Muscle of leg (tissue), 11 donors: ENCODE data around the gene CRCP. TPM values are rescaled to one million over a fixed set of nuclear protein-coding genes. Genes with fewer than 3 reads are reported as not detected.
A peak's percentile ranks its signal among the peaks of the same experiment; 100 is the strongest.

Experiments used
- DNase-seq: peaks from one replicate; pipeline ENCODE4 v3.0.0; 2013
- H3K27ac ChIP-seq: one replicate; pipeline ENCODE4 v1.5.1; 2013; ENCODE audit warnings: mild to moderate bottlenecking, low read length, control low read depth
- H3K27me3 ChIP-seq: one replicate; pipeline ENCODE4 v1.6.1; 2013; ENCODE audit warnings: low read length; ENCODE audit not compliant: control insufficient read depth, insufficient read depth
- H3K36me3 ChIP-seq: one replicate; pipeline ENCODE4 v1.6.1; 2013; ENCODE audit warnings: low read length; ENCODE audit not compliant: control insufficient read depth, insufficient read depth
- H3K4me1 ChIP-seq: one replicate; pipeline ENCODE4 v1.6.1; 2013; ENCODE audit warnings: low read length; ENCODE audit not compliant: control insufficient read depth, insufficient read depth
- H3K4me3 ChIP-seq: one replicate; pipeline ENCODE4 v1.5.1; 2013; ENCODE audit warnings: low read length, control low read depth
- H3K9me3 ChIP-seq: replicated peaks from 2 replicates; pipeline ENCODE4 v1.6.1; 2013; ENCODE audit warnings: low read depth, low read length; ENCODE audit not compliant: control insufficient read depth
- WGBS: methylation state at CpG from one replicate; pipeline ENCODE4 v1.1.5; 2013; ENCODE audit warnings: missing lambda C conversion rate; ENCODE audit not compliant: insufficient coverage; 5-methylcytosine and 5-hydroxymethylcytosine counted together
- polyA plus RNA-seq, 8 donors: library from polyadenylated mRNA; unstranded; fragments of 120-200 nt; gene quantifications; one replicate each; pipeline versions ENCODE4 v1.2.1 to v1.2.3, GENCODE V29; 2013; ENCODE audit warnings: inconsistent platforms in 1 of 8, low replicate concordance in 1 of 8; ENCODE audit not compliant: insufficient read length in 8 of 8, insufficient read depth in 1 of 8
- total RNA-seq: library from RNA; stranded (reverse); fragments of 120-200 nt; gene quantifications from one replicate; pipeline ENCODE4 v1.2.4, GENCODE V29; 2013

Gene CRCP
- total and polyA plus RNA-seq, 9 donors: 19.1 to 25.2 (median 21.7) TPM

DNA sequence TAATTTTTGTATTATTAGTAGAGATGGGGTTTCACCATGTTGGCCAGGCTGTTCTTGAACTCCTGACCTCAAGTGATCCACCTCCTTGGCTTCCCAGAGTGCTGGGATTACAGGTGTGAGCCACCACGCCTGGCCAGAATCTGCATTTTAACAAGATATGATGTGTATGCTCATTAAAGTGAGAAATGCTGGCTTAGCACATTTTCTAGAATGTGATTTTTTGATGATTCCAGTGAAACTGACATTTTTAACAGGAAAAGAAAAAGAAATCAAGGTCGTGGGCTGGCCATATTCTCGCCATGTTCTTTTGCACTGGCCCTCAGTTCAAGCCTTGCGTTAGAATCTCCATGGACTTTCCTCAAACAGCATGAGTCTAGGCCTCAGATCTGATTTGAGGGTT is 72.3 kb downstream of the CRCP start:
- DNase-seq: no peak
- Histone ChIP-seq H3K9me3 (no peaks in the 10 kb centered on the region), H3K27me3 (peaks cover 3% of the 10 kb centered on the region), H3K4me3 (no peak overlapping the region), H3K27ac (no peak overlapping the region), H3K4me1 (peaks cover 3% of the 10 kb centered on the region), H3K36me3 (no peaks in the 10 kb centered on the region)
- WGBS: 80% methylated on average over 1 of the region's 4 CpGs

DNA sequence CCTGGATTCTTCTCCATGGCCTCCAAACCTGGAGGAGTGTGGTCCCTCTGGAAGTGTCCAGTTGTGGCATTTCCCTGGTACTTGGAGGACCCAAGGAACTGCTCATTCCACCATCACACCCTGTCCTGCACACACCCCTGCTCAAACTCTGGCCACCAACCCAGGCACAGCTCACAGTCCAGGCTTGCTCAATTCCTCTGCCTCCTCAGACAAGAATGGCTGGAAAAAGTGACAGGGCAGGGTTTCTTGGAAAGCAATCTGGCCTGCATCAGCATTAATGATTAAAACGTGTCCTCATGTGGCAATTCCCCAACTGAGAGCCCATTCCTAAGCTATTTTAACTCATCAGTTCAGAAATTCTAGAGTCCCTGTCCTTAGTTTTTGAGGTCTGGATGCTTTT is 73.3 kb downstream of the CRCP start:
- Histone ChIP-seq H3K27ac (peak overlapping the region; percentile 52), H3K9me3 (no peaks in the 10 kb centered on the region), H3K4me3 (no peak overlapping the region), H3K27me3 (peaks cover 3% of the 10 kb centered on the region), H3K4me1 (peaks cover 3% of the 10 kb centered on the region), H3K36me3 (no peaks in the 10 kb centered on the region)
- 14% methylated on average over 1 of the region's 1 CpG for whole genome bisulfite sequencing
- DNase-seq: peak; percentile 95

DNA sequence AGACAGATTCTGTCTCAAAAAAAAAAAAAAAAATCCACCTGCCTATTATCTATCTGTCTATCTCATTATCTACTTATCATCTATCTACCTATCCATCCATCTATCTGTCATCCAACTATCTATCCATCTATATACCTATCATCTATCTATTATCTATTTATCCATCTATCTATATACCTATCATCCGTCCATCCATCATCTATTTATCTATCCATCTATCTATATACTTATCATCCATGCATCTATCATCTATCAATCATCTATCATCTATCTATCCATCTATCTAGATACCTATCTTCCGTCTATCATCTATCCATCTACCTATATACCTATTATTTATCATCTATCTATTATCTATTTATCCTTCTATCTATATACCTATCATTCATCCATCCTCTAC is 74.0 kb downstream of the CRCP start:
- WGBS: no CpG with 5 or more reads among the region's 2 CpGs
- Histone ChIP-seq H3K4me1 (peaks cover 3% of the 10 kb centered on the region), H3K27ac (no peak overlapping the region), H3K4me3 (no peak overlapping the region), H3K9me3 (no peaks in the 10 kb centered on the region), H3K27me3 (peaks cover 3% of the 10 kb centered on the region), H3K36me3 (no peaks in the 10 kb centered on the region)
- no peak for DNase-seq

DNA sequence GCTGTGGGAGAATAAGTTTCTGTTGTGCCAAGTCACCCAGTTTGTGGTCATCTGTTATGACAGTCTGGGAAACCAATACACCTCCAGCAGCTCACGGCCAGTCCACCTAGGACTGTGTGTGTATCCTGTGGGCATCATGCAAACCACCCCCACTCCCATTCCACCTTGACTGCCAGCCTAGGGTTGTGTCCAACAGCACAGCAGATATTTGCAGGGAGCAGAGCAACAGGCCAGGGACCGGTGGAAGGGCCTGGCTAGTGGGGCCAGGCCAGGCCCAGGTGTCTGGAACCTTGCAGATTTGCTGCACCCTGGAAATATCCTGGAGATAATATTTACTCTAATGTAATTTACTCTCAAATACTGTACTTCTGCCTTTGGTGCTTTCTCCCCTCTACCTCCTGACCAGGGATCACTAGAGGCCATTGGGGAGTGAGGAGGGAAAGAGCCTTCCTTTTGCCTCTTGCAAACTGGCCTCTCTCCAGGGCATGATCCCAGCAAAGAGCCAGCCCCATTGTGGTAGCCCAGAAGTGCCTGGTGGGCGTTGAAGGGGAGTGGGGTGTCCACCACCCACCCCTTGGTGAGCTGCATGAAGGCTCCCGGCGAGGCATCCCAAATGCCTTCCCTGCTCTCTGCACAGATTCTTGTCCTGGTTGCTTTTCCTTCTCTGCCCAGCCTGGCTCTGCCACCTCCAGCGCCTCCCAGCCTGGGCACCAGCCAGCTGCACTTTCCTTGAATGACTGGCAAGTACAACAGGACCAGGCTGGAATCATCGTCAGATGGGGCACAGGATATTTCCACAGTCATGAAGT is 75.3 kb downstream of the CRCP start:
- no peaks in the 10 kb centered on the region for H3K36me3 ChIP-seq
- no peaks in the 10 kb centered on the region for H3K9me3 ChIP-seq
- H3K4me3 ChIP-seq: no peak overlapping the region
- peaks cover 3% of the 10 kb centered on the region for H3K27me3 ChIP-seq
- 73% methylated on average over 5 of the region's 7 CpGs for WGBS
- no peak overlapping the region for H3K27ac ChIP-seq
- peaks cover 3% of the 10 kb centered on the region for H3K4me1 ChIP-seq
- DNase-seq: no peak

DNA sequence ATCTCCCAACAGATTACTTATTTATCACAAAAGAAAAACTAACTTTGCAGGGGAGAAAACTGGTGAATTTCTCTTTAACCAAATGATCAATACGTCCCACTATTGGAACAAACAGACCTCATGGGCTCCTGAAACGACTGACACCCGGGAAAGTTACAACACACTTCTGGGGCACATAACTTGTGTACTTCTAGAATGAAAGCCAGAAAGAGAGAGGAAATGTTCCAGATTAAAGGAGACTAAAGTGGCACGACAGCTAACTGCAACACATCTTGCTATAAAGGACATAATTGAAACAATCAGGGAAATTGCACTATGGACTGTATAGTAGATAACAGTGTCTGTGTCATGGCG is 75.8 kb downstream of the CRCP start:
- Histone ChIP-seq H3K4me3 (no peak overlapping the region), H3K27me3 (peaks cover 3% of the 10 kb centered on the region), H3K36me3 (no peaks in the 10 kb centered on the region), H3K9me3 (no peaks in the 10 kb centered on the region), H3K4me1 (peaks cover 3% of the 10 kb centered on the region), H3K27ac (no peak overlapping the region)
- WGBS: no CpG with 5 or more reads among the region's 5 CpGs
- DNase-seq: no peak

DNA sequence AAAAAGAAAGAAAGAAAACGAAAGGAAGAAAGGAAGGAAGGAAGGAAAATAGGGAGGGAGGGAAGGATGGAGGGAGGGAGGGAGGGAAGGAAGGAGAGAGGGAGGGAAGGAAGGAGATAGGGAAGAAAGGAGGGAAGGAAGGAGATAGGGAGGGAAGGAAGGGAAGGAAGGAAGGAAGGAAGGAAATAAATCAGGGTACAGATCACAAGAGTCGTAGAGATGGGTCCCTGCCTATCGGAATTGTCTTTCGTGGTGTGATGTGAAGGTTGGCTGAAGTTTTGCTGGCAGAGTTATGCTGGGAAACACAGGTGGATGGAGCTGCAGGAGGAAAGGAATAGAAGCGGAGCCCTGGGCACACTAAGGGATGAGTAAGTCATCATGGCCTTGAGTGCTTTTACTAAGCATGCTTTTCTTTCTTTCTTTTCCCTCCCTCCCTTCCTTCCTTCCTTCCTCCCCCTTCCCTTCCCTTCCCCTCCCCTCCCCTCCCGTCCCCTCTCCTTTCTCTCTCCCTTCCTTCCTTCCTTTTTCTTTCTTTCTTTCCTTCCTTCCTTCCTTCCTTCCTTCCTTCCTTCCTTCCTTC is 78.6 kb downstream of the CRCP start:
- 53% methylated on average over 5 of the region's 6 CpGs for WGBS
- Histone ChIP-seq H3K27ac (no peak overlapping the region), H3K4me1 (no peaks in the 10 kb centered on the region), H3K36me3 (no peaks in the 10 kb centered on the region), H3K4me3 (no peak overlapping the region), H3K9me3 (no peaks in the 10 kb centered on the region), H3K27me3 (peaks cover 3% of the 10 kb centered on the region)
- no peak for DNase-seq

DNA sequence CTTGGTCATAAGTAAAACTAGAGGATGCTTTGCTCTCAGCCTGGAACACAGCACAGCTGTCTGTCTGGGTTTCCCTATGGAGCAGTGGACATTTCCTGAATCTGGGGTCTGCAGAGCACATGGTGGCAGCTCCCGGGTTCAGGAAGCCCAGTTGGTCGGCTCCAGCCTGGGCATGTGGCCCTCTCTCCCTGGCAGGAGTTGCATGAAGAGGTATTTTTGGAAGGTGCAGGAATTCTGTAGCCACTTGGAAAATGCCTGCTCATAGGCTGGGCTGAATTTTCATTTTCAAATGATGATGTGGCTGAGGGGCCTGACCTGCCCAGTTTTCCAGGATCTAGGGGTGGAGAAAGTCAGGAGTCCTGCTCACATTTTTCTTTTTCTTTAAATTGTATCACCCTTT is 83.8 kb downstream of the CRCP start:
- Histone ChIP-seq H3K4me1 (no peaks in the 10 kb centered on the region), H3K36me3 (no peaks in the 10 kb centered on the region), H3K4me3 (no peak overlapping the region), H3K27ac (peak overlapping the region; percentile 54), H3K9me3 (no peaks in the 10 kb centered on the region), H3K27me3 (peaks cover 2% of the 10 kb centered on the region)
- WGBS: 22% methylated on average over 2 of the region's 2 CpGs
- peak; percentile 67 for DNase-seq

DNA sequence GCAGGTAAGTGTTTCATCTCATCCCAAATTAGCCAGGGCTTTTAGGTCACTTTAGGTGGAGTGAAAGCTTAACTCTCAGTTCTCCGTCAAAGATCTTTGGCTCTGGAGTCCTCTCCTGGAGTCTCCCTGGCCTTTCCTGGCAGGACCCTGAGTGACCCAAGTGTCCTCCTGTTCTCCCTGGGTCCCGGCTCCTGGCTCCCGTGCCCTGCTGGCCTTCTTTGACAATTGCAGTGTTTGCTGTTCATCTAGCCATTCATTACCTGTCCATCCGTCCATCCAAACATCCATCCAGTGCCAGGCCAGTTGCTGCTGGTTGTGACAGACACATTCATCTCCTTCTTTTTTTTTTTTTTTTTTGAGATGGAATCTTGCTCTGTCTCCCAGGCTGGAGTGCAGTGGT is 84.3 kb downstream of the CRCP start:
- Histone ChIP-seq H3K4me1 (no peaks in the 10 kb centered on the region), H3K27ac (peak overlapping the region; percentile 54), H3K36me3 (no peaks in the 10 kb centered on the region), H3K9me3 (no peaks in the 10 kb centered on the region), H3K4me3 (no peak overlapping the region), H3K27me3 (peaks cover 2% of the 10 kb centered on the region)
- 60% methylated on average over 4 of the region's 4 CpGs for WGBS
- no peak for DNase-seq

DNA sequence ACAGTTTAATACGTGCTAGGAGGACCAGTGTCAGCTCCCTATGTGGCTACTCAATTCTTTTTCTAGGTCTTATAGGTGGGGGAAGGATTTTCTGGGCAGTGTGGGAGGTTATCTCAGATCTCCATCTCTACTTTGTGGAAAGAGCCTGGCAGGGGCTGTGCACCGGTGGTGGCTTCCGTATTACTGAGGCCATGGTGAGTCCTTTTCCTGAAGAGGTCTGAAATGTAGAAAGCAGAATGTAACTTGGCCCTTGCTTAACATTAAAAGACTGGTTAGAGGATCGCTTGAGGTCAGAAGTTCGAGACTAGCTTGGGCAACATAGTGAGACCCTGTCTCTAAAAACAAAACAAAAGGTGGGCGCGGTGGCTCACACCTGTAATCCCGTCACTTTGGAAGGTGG is 87.8 kb downstream of the CRCP start:
- no peak overlapping the region for H3K27ac ChIP-seq
- no peaks in the 10 kb centered on the region for H3K9me3 ChIP-seq
- no peaks in the 10 kb centered on the region for H3K36me3 ChIP-seq
- 89% methylated on average over 5 of the region's 8 CpGs for WGBS
- H3K4me3 ChIP-seq: no peak overlapping the region
- DNase-seq: no peak
- H3K27me3 ChIP-seq: peaks cover 6% of the 10 kb centered on the region
- peaks cover 13% of the 10 kb centered on the region for H3K4me1 ChIP-seq
